Tongue (tissue), 2 donors: ENCODE measurements around the gene CAP1. TPM values are rescaled to one million over a fixed set of nuclear protein-coding genes. Genes with fewer than 3 reads are reported as not detected.
A peak's percentile ranks its signal among the peaks of the same experiment; 100 is the strongest.

Source experiments
- DNase-seq: peaks from one replicate; pipeline ENCODE4 v3.0.0-alpha.2; 2015
- total RNA-seq: library from RNA; depleted of rRNA; stranded (reverse); fragments of >200 nt; gene quantifications from one replicate; pipeline ENCODE4 v1.2.3, GENCODE V29; 2014

Gene CAP1
- total RNA-seq, 1 donor from 2014 or later: 117 TPM

- no peak for DNase-seq
Observed at GRCh38 chr1:40058453-40059337, 18.2 kb downstream of the CAP1 start.

GRCh38 chr1:40059338-40059959 is 18.9 kb downstream of the CAP1 start:
- DNase-seq: no peak

DNA sequence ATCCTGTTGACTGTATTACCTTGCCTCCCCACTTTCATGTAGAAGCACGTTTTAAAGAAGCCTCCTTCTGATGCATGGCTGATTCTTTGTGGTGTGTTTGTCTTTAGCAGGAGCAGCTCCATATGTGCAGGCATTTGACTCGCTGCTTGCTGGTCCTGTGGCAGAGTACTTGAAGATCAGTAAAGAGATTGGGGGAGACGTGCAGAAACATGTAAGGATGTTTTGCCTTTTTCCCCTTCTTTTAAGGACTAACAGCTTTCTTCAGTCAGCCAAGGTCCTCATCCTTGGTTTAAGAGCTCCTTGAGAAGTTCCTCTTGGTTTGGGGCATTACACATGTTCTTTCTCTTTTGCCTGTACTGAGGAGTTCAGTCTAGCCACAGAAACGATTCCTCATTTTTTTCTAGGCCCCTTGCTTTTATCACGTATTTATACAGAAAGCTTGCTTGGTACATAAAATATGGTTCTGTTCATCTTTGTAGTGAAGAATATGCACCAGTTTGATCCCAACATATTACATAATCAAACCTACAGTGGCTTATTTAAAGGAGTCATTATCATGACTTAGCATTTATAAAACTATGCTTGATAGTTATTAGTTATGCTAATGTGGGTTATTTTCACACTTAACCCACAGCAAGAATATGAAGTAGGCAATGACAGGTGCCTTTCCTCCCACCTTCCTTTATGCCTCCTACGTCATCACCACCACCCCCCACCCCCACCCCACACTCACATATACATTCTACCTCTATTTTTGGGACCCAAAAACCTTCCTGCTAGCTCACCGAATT is 19.6 kb downstream of the CAP1 start:
- no peak for DNase-seq

GRCh38 chr1:40064797-40065499 is 24.4 kb downstream of the CAP1 start:
- DNase-seq: no peak

DNA sequence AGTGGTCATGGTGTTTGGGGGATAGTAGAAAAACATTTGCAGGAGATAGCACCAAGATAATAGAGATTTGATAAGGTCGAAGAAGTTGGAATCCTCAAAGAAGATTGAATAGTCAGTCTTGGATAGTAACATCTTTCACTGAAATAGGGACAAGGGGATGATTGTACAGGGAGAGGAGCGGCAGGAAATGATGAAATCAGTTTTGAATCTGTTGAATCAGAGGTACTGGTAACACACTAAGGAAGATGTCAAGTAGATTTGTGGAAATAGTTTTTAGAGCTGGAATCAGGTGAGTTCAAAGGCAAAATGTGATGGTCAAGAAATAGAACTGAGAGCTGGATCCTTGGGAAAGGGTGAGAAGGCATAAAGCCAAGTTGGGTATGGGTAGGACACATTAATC is 26.5 kb downstream of the CAP1 start:
- DNase-seq: no peak

DNA sequence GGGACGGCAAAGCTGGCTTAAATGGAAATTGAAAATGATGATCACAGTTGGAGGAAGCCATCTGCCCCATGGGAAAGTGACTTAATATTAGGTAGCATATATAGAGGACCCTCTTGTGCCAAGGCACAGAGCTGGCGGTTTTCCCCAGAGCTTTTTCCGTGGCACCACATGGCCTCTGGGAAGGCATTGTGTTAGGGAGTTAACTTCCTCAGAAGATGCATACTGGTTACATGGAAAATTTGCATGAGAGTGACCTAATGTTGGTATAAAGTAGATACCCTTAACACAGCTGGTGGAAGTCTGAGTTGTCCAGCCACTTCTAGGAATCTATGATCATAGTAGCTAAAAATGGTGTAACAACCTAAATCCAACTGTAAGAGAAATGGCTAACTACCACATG is 27.3 kb downstream of the CAP1 start:
- no peak for DNase-seq

DNA sequence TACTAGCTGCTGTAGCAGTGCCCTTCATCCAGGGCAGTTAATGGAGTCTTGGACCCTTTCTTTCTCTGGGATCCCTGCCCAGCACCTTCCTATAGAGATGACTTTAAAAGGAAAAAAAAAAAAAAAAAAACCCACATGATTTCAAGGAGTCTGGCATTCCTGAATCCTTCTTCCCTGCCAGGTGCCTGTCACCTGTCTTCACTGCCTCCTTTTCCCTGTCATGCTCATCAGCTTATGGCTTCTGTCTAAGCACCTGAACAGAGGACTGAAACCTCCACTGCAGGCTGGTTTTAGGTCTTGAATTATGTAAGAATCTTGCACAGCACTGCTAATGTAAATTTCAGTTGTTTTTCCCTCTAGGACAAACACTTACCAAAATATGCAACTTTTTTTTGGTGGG is 31.6 kb downstream of the CAP1 start:
- no peak for DNase-seq

DNA sequence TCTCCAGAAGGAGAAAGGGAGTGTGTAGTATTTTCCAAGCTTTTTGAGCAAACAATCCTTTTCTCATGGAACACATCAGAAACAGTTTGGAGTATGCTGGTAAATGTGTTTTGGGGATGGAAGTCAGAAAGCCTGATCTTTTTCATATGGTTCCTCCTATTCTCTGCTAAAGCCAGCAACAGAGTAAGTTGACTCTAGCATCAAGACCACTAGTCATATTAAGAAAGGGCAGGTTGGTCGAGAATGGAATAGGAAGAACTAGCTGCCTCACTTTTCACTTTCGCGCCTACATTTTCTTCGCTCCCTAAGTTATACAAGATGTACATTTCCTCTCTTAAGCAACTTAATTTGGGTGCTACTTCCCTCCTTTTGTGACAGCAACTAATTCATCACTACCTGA is 32.5 kb downstream of the CAP1 start:
- no peak for DNase-seq

DNA sequence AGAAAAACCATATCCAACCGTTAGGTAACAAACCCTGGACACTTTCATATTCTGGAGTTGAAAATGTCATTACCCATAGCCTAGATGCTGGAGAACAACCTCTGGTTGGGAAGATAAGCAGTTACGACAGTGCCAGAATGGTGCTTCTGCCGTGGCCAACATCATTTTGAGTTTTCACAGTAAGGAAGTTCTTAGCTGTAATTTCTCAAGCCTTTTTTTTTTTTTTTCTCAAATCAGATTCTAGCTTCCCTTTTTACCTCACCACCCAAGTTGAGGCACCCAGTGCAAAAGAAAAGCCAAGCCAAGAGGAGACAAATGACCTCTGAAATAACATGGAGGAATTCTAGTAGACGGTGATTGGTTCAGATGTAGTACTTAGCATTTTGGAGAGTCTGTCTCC is 34.7 kb downstream of the CAP1 start:
- no peak for DNase-seq

- DNase-seq: no peak
Observed at GRCh38 chr1:40076895-40077312, 36.4 kb downstream of the CAP1 start.

GRCh38 chr1:40078512-40079333 is 38.2 kb downstream of the CAP1 start:
- DNase-seq: peak; percentile 63

DNA sequence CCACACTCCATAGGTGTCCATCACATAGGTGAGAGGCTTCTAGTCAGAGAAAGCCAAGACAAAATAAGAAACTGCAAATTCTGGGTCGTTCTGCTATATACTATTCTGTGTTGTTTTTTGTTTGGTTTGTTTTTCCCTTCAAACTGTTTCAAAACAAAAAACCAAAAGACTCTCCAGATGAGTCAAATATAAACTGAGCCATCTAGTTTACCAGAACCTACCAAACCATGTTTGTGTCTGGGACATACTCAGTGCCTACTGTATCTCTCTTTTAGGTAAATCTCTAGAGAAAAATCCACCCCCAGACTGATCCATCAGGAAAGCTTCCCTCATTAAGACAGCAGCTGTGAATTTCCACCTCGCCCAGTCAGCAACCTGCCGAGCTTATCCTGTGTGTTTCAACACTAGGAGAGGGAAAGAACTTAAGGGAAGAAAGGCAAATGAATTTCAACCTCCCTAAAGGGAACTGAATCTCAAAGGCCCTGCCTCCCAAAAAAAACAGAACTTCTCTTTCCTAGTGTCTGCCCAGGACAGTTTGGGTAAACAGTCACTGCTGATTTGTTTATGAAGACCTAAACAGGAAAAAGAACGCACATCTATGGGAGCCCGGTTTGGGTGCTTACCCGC is 39.4 kb downstream of the CAP1 start:
- no peak for DNase-seq

DNA sequence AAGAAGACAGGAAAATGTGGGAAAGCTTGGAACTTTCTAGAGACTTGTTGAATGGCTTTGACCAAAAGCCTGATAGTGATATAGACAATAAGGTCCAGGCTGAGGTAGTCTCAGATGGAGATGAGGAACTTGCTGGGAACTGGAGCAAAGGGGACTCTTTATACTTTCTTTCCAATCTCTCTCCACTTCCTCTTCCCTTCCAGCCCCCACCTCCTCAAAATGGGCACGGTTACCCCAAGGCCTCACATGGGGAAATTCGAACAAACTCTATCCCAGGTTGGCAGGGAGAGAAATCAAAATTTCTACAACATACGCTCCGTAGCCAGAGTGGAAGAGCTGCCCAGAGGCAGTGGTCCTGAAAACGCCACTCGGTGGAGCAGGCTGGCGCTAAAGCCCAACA is 41.3 kb downstream of the CAP1 start:
- no peak for DNase-seq

GRCh38 chr1:40084750-40085149 is 44.2 kb downstream of the CAP1 start:
- DNase-seq: peak; percentile 61

- no peak for DNase-seq
Observed at GRCh38 chr1:40090652-40091355, 50.3 kb downstream of the CAP1 start.

GRCh38 chr1:40092241-40092640 is 51.7 kb downstream of the CAP1 start:
- no peak for DNase-seq

- DNase-seq: no peak
Observed at GRCh38 chr1:40092706-40093639, 52.4 kb downstream of the CAP1 start.

DNA sequence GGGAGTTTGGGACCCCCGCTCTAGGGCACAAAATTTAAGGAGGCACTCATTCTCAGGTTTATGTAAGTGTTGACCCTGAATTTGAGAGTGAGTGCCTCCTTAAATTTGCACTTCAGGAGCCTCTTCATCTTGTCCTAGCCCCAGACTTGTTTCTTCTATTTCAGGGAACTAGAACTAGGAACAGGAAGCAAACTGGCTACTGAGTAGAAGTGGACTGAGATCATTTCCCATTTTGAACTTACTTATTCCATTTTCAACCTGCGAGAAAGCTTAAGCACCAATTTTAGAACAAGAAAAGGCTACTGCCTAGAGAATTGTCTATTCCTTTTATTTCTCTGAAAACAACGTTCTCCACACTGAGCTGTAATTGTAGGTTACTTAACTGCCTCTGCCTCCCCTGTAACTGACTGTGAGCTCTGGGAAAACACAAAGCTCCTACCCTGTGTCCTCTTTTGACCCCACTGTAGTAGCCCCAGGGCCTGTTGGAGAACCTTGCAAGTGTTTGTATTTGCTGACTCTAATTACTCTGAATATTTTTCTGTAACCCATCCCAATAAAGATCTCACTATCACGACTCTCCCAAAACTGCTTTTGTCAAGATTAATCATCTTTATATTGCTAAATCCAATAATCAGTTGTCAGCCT is 54.1 kb downstream of the CAP1 start:
- no peak for DNase-seq

DNA sequence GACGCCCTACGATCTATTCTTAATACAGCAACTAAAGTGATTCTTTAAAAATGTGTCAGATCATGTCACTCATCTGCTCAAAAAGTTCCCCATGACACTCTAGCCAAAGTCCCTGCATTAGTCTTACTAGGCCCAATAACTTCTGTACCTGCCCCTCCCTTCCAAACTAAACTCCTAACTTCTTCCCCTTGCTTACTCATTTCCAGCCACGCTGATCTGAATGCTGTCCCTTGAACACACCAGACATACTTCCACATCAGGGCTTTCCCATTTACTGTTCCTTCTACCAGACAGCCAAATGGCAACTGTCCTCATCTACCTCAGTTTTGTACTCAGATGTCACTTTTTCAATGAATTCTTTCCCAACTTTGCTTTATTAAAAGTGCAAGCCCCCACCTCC is 55.3 kb downstream of the CAP1 start:
- no peak for DNase-seq
